HFF-Myc (cell line): ENCODE results near the gene RAB40B.
A peak's percentile ranks its signal among the peaks of the same experiment; 100 is the strongest.

Experiments
- DNase-seq: peaks from one replicate; pipeline ENCODE4 v3.0.0-alpha.2; 2011; ENCODE audit warnings: low read depth; ENCODE audit errors: extremely low read depth
- H3K4me3 ChIP-seq: replicated peaks from 2 replicates; pipeline ENCODE4 v1.5.1; 2011; ENCODE audit warnings: low read depth, mild to moderate bottlenecking, control low read depth, low read length
- TF ChIP-seq, protein P1 (sequence below): IDR thresholded peaks from 2 replicates; pipeline ENCODE4 v1.5.1; 2012; ENCODE audit warnings: mild to moderate bottlenecking, low read depth, low read length, control low read depth; ENCODE audit errors: missing control alignments

RAB40B gene

DNA sequence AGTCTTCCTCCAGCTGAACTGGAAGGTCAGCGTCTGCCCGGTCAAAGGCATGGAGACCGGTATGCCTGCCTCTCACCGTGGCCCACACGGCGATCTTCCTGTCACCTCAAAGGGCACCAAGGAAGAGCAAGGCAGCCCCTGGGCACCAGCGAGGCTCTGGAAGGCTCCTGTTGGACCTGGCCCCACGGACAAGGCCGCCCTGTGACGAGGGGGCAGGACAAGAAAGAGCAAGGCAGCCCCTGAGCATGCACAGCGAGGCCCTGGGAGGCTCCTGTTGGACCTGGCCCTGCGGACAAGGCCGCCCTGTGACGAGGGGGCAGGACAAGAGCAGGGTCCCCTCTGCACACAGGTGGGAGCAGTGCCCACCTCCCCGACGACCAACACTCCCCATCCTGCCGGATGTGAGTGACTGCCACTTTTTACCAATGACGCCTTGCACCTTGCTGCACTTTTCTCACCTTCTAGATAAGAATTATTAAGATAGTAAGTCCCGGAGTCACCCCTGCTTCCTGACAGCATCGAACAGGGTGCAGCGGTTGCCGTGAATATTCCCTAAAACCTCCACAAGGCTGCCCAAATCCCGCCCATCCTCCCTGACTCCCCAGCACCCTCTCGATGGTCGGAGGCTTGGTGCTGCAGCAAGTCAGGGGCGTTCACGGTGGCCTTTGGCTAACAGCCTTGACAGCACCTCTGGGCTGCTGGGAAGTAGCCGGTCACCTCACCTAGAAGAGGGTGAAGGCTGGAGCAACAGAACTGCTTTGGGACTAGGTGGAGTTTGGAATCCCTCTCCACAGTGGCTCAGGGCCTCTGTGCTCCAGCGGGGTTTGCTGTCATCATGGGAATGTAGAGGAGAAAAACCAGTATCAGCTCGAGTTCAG, 44.6 kb downstream of the RAB40B start:
- H3K4me3 ChIP-seq: no peak overlapping the region
- no peak for DNase-seq
- TF ChIP-seq, protein P1, sequence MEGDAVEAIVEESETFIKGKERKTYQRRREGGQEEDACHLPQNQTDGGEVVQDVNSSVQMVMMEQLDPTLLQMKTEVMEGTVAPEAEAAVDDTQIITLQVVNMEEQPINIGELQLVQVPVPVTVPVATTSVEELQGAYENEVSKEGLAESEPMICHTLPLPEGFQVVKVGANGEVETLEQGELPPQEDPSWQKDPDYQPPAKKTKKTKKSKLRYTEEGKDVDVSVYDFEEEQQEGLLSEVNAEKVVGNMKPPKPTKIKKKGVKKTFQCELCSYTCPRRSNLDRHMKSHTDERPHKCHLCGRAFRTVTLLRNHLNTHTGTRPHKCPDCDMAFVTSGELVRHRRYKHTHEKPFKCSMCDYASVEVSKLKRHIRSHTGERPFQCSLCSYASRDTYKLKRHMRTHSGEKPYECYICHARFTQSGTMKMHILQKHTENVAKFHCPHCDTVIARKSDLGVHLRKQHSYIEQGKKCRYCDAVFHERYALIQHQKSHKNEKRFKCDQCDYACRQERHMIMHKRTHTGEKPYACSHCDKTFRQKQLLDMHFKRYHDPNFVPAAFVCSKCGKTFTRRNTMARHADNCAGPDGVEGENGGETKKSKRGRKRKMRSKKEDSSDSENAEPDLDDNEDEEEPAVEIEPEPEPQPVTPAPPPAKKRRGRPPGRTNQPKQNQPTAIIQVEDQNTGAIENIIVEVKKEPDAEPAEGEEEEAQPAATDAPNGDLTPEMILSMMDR: no peak

DNA sequence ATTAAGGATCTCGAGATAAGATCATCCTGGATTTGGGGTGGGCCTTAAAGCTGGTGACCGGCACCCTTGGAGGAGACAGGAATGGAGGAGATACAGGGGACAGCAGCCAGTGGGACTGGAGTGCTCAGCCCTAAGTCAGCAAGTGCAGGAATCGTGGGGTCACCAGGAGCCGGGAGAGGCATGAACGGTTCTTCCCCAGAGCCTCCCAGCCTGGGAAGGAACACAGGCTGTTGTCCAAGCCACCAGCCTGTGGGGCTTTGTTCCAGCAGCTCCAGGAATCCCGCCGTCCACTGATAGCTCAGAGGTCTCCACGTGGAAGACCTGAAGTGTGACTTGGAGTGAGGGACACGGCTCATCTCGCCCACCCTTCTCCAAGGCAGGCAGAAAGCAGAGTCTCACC, 47.8 kb downstream of the RAB40B start:
- no peak for DNase-seq
- TF ChIP-seq, protein P1: no peak

GRCh38 chr17:82649501-82650261, 48.8 kb downstream of the RAB40B start:
- no peak overlapping the region for H3K4me3 ChIP-seq
- TF ChIP-seq, protein P1: no peak
- DNase-seq: no peak

More for the DNA sequence above, 47.8 kb downstream of the RAB40B start:
- no peak overlapping the region for H3K4me3 ChIP-seq

DNA sequence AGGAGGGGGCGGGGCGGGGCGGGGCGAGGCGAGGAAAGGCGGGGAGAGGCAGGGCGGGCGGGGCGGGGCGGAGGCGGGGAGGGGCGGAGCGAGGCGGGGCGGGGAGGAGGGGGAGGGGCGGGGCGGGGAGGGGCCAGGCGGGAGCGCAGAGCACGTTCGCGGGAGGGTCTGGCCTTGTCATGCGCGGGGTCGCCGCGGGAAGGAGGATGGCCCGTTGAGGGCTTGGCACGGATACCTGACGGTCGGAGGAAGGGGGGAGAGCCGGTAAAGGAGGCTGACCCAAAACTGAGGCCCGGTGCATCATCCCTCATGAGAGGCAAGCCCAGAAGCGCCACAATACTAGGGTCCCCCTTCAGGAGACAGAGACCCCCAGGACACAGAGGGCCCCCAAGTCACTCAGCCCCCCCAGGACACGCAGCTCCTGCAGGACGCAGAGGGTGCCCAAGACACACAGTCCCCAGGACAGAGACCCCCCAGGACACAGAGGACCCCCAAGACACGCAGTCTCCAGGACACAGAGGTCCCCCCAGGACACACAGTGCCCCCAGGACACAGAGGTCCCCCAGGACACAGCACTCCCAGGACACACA, 49.7 kb downstream of the RAB40B start:
- no peak for DNase-seq
- TF ChIP-seq, protein P1: no peak
- H3K4me3 ChIP-seq: peak overlapping the region; percentile 38

DNA sequence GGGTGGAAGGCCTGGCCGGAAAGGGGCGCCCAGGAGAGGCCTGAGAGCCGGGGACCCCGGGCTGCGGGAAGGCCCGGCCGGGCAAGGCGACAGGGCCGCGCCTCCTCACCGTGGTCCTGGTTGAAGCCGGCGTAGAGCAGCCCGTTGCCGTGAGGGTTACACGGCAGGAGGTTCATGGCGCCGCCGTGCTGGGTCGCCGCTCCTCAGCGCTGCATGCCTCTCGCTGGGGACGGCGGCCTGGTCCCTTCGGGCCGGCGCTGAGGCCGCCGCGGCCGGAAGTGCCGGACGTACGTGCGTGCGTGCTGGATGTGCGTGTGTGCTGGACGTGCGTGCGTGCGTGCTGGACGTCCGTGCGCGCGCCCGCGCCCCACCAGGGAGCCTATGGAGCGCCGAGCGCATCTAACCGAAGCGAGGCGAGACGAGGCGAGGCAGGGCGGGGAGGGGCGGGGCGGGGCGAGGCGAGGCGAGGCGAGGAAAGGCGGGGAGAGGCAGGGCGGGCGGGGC, 50.3 kb downstream of the RAB40B start, which contains the start of gene WDR45B:
WDR45B (minus strand) TSS at position 280 of the 504 bp plus-strand sequence; CDS start at position 176, 104 bp downstream.
- peak; percentile 83 for DNase-seq
- peak within 1 kb of the TSS; percentile 99 for H3K4me3 ChIP-seq
- TF ChIP-seq, protein P1: no peak

- DNase-seq: no peak
- peak overlapping the region; percentile 99 for H3K4me3 ChIP-seq
- TF ChIP-seq, protein P1: no peak
These were observed 50.8 kb downstream of the RAB40B start for GRCh38 chr17:82647593-82648164.
